HCEC 1CT (cell line): ENCODE data around the gene ADNP.
A peak's percentile ranks its signal among the peaks of the same experiment; 100 is the strongest.

Source experiments
- DNase-seq: peaks from one replicate; pipeline ENCODE4 v3.0.0-alpha.2; 2017

ADNP gene

GRCh38 chr20:50932016-50932485 is 814 bp upstream of the ADNP start:
- DNase-seq: no peak

- DNase-seq: no peak
These were observed 296 bp downstream of the ADNP start for GRCh38 chr20:50930976-50931305.

DNA sequence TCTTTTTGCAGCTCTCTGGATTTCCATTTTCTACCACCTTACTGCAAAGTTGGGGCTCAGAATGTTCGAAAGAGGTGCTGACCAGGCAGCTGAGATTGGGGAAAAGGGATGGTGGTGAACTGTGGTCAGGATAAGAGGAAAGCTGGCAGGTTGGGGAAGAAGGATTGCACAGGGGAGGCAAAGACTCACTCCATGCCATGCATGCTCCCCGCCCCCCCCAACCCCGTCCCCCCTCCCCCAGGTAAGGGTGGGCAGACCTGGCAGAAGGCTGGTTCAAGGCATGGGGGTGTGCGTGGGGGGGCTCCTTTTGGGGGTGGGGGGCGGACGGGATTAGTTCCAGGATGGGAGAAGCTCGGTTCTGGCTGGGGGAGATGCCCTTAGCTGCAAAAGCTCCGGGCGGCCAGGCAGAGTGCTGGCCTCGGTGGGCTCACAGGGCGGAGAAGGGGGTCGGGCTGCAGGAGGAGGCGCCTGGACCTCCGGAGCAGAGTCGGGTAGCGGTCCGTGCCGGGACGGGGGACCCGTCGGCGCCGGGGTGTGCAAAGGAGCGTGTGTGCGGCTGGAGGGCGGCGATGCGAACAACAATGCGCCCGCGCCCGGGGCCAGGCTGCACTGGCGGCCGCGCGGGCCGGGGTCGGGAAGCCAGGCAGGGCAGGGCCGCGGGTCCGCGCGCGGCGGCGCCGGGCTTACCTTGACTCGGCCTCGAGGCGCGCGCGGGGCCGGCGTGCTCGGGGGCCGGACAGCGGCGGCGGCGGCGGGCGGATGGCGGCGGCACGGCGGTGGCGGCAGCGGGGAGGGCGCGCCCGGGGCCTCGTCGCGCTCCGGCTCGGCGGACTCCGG is 880 bp downstream of the ADNP start:
- DNase-seq: no peak

DNA sequence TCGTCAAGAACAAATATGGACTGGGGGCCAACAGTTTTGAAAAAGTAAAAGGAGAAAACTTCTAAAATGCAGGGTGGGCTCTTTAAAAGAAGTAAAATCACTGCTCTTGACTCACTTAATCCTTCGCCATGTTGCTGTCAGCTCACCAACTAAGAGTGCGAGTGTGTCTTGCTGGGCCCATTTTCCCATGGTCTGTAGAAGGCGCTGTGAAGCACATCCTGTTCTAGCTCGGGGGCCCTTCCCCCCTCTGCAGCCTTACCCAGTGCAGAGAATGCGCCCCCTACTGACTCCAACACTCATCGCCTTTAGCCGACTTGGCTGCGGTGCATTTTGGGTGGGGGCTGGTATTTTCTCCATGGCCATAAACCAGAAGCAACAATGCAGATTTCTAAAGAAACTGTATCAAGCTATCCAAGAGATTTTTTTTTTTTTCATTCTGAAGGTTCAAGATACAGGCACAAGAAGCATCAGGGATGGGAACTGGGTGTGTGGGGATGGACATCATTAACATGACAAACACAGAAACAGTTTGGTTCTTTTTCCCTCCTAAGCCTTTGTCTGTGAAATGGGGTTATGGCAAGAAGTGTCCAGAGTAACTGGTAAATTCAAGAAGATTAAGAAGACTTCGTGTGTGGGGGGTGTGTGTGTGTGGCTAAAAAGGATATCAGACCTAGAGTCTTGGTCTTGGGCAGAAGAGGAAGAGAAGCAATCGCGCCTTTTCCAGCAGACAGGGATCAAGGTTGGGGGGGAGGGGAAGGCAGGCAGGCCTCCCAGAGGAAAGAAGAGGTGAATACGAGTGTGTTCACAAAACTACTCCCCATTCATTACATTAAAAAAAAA is 1.7 kb downstream of the ADNP start:
- peak; percentile 97 for DNase-seq

- no peak for DNase-seq
These were observed 2.8 kb downstream of the ADNP start for GRCh38 chr20:50928469-50928868.

GRCh38 chr20:50926530-50926929 is 4.7 kb downstream of the ADNP start:
- no peak for DNase-seq

- no peak for DNase-seq
These were observed 6.8 kb downstream of the ADNP start for GRCh38 chr20:50924261-50924920.

DNA sequence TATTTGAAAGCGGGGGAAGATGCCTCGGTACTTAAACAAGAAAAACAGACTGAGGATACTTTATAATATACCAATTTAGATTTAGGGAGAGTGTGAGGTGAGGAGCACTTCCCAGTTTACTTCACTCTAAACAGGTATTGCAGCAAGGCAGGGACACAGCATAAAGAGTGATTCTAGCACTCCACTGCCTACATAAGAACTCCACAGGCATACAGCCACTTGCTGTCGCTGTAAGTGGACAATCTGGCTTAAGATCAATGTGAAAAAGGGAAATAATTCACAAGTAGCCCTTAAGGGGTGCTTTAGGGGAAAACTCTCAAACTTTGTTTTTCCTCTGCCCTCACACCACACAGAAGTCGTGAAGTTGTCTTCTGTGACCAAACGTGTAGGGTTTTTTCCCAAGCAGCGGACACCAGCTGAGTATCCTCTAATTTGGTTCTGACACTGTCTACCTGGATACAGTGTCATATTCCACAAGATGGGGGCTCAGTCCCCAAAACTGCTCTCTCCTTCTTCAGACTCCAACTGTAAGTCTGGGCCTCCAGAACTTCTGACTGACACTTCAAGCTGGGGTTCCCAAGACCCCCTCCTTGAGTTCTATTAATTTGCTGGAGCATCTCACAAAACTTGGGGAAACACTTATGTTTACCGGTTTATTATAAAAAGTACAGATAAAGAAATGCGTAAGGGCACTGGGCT is 9.3 kb downstream of the ADNP start:
- no peak for DNase-seq

DNA sequence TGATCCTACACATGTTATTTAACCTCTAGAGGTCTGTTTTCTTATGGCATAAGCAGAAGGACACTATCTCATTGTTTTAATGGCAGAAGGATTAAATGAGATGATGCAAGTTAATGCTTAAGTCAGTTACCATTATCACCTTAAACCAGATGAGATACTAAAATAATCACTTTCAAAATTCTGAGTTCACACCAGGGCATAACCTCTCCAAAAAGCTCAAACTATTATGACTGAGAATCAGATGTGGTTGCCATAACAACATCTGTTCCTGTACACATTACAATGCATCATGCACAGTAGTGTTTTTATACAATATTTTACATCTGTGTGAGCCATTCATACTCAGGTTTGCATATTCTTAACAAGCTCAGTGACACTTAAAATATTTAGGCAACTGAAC is 10.2 kb downstream of the ADNP start:
- DNase-seq: peak; percentile 49

DNA sequence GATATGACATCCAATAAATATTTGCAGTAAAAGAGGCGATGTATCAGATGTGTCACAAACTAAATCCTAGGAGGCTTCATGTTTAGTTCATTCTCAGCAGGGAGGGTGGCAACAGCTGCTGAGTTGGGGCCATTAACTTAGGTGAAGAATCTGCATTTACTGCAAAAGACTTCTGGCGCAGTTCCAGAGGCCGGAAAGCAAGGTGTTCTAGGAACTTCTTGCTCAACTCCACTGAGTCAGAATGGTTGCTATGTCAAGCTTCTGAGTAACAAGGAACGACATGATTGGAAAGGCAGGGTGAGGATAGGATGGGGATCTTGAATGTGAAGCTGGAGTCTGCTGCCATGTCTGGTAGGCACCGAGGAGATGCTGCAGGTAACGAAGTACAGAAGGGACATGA is 11.7 kb downstream of the ADNP start:
- peak; percentile 81 for DNase-seq

DNA sequence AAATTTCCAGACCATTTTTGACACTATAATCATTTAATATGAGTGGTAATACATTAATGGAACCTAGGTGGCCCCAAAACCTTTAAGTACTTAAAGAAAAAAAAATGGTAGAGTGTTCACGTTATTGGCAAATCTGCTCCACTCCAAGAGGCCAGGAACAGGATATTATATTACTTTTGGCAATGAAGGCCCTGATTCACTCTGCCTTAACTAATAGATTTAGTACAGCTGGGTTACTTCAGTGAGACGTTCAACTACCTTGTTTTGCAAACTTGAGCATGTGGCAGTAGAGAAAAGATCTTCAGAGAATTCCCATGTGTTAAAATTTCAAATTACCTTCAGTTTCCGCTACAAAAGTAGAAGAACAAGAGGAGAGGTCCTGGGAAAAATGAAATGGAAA is 12.8 kb downstream of the ADNP start:
- DNase-seq: peak; percentile 78

DNA sequence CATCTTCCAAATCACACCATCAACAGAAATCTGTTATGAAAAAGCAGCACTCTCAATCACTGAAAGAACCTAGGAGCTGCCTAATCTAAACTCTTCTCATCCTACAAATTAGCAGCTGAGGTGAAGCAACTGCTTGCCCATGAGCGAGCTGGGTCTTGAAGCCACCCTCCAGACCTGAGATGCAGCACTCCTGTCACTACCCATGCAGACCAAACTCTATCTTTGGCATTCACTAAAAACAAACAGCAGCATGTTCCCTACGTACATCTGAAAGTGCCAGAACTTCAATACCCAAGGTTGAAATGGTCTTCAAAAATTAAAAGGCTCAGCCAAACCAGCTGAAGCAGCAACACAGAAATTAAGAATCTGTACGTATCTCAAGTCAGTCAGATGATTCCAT is 14.3 kb downstream of the ADNP start:
- no peak for DNase-seq

GRCh38 chr20:50916257-50916656 is 15.0 kb downstream of the ADNP start:
- DNase-seq: peak; percentile 75

- DNase-seq: peak; percentile 67
These were observed 15.8 kb downstream of the ADNP start for GRCh38 chr20:50915424-50915823.

DNA sequence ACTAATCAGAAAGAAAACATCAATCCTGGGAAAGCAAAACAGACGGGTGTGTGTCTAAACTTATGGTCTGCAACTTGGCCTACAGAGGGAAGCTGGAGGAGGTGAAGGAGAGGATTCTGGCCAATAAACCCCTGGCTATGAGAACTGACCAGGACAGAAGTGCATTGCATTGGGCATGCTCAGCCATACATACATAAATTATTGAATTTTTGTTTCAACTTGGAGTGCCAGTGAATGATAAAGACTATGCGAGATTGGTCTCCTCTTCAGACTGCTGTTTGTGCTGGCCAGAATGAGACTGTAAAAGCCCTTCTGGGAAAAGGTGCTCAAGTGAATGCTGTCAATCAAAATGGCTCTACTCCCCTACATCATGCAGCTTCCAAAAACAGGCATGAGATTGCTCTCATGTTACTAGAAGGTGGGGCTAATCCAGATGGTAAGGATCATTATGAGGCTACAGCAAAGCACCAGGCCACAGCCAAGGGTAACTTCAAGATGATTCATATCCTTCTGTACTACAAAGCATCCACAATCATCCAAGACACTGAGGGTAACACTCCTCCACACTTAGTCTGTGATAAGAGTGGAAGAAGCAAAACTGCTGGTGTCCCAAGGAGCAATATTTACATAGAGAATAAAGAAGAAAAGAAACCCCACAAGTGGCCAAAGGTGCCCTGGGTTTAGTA is 17.4 kb downstream of the ADNP start:
- DNase-seq: peak; percentile 94

DNA sequence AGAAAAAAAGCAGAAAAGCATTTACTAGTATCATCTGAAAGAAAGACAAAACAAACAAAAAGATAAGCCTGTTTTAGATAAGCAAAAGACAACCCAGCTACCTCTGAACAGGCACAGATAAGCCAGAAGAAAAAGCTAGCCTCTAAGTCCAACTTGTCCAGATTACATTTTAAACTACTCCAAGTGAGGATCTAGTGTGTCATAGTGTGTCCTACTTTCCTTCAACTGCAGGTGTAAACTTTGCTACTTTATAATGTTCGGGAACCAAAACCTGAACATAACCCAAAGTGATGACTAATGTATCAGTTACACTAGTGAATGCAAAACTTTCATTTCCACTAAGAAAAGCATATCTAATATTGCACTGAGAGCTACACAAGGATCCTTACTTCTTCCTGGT is 19.5 kb downstream of the ADNP start:
- no peak for DNase-seq

DNA sequence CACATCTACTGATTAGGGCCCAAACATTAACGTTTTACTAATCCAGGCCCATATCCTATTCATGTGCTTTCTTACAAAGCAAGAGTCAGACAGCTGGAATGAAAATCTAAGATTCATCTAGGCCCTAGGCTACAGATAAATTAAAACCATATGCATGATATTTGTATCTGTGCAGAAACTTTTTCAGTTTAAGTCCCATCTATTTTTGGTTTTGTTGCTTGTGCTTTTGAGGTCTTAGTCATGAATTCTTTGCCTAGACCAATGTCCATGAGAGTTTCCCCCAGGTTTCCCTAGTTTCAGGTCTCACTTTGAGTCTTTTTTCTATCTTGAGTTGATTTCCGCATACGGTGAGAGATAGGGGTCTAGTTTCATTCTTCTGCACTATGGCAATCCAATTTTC is 20.2 kb downstream of the ADNP start:
- peak; percentile 81 for DNase-seq

GRCh38 chr20:50909413-50909812 is 21.8 kb downstream of the ADNP start:
- no peak for DNase-seq

- DNase-seq: no peak
These were observed 27.1 kb downstream of the ADNP start for GRCh38 chr20:50904067-50904570.

DNA sequence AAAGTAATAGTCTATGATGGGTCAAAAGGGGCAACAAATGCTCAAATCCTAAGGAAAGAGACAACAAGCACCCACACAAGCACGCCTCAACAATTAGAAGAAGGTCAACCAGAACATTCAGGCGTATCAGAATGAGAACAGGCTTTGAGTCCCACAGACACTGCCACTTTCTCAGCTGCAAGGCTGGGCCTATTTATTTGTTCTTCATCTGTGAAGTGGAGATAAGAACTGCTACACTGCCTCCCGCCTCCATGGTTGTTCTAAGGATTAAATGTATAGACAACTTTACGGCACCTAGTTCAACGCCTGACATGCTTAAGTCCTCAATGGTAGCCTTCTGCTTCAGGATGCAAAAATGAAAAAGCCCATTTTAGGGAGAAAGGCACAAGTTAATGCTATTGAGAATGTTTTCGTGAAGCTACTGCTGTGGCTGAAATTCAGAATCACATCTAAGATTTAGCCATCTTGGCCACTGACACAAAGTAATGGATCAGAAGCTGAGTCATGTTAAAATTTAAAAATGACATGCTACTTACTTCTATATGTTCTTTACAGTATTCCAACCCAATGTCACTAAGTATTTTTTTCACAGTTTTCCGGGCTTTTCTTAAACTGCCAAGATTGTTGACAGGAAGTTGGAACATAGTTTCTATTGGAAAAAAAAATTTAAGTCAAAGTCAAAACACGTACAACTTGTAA is 27.7 kb downstream of the ADNP start:
- DNase-seq: no peak

DNA sequence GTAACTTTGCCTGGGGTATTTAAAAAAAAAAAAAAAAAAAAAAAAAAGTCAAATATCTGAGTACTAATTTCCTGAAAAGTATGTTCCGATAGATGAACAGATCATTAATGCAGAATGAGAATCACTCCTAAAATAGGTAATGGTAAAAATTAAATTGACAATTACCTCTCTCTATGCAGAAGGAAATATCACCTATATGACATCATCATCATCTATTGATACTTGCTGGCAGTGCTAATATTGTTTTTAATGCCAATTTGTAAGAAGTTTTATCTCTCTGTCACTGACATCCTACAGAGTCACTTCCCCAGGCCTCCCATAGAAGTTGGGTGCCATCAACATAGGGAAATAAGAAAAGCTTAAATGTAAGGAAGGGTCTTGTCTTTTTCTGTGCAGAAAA is 29.9 kb downstream of the ADNP start:
- DNase-seq: no peak

DNA sequence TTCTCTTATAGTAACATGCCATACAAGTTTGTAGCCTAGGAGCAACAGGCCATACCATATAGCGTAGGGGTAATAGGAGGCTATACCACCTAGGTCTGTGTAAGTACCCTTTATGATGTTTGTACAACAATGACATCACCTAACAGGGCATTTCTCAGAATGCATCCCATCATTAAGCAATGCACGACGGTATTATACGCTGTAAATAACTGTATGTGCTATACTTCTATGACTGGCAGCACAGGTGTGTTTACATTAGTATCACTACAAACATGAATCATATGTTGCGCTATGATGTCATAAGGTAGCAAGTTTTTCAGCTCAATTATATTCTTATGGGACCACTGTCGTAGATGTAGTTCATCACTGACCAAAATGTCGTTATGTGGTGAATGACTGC is 31.0 kb downstream of the ADNP start:
- DNase-seq: no peak
